22Rv1 (cell line): ENCODE measurements around the gene CENPO.

Experiments used
- H3K27ac ChIP-seq: fragments of 450-650 bp; 2 replicates; pipeline ENCODE4 v1.5.1; 2017
- CTCF ChIP-seq: fragments of 450-650 bp; IDR thresholded peaks from 2 replicates; pipeline ENCODE4 v1.5.1; 2017; ENCODE audit warnings: mild to moderate bottlenecking
- ZFX ChIP-seq: fragments of 450-650 bp; IDR thresholded peaks from 2 replicates; pipeline ENCODE4 v1.6.1; 2017; ENCODE audit warnings: antibody characterized with exemption, borderline replicate concordance

Gene CENPO

GRCh38 chr2:24806661-24807036 is 13.4 kb downstream of the CENPO start:
- H3K27ac ChIP-seq, result peak overlapping the region; percentile 56
- TF ChIP-seq ZFX, result no peak
- TF ChIP-seq CTCF, result no peak

DNA sequence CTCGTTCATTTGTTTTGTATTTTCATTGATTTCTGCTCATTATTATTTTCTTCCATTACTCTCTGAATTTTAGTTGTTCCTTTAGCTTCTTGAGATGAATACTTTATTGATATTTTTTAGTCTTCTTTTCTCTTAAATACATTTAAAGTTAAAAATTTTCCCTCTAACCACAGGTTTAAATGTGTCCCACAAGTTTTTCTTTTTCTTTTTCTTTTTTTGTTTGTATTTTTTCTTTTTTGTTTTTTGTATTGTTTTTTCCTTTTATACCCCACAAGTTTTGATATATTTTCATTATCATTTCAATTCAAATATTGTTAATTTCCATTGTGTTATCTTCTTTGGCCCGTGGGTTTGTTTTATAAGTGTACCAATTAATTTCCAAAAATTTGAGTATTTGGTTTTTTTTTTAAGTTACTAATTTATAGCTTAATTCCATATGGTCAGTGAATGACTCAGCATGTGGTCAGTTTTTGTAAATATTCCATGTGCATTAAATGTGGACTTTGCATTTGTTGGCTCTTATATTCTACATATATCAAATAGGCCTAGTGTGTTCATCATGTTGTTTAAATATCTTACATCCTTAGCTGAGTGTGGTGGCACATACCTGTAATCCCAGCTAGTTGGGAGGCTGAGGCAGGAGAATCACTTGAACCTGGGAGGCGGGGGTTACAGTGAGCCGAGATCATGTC is 16.2 kb downstream of the CENPO start:
- no peak overlapping the region for H3K27ac ChIP-seq
- TF ChIP-seq ZFX (no peak), CTCF (no peak)

- no peak overlapping the region for H3K27ac ChIP-seq
- TF ChIP-seq ZFX, result no peak
- no peak for TF ChIP-seq CTCF
Observed at GRCh38 chr2:24813691-24814137, 20.5 kb downstream of the CENPO start.

DNA sequence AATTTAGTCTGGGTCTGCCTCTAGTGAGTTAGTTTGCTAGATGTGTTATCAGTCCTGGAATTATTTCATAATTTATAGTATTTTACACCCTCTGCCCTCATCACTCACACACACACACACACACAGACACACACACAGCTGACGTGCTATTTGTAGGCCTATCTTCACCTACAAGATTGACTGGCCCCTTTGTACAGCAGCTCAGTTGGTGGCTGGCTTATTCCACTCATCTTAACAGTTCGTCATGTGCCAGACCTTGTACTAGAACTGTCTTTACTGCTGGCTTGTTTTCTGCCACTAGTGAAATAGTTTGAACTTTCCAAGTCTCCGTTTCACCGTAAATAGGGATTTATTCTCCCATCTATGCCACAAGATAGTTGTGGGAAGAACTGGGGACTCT is 21.3 kb downstream of the CENPO start:
- TF ChIP-seq ZFX, result no peak
- no peak for TF ChIP-seq CTCF
- no peak overlapping the region for H3K27ac ChIP-seq

DNA sequence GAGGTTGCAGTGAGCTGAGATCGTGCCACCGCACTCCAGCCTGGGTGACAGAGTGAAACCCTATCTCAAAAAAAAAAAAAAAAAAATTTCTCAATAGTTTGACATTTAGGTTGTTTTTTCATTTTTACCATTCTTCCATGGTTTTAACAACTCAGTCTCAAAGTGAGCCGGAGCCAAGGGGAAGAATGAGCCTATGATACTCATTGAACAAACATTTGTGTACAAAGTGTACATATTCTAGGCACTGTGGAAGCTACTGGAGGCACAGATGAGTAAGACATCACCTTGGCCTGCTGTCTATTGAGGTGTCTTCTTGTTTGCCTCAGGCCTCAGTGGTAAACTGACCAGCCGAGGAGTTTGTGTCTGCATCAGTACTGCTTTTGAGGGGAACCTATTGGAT is 21.9 kb downstream of the CENPO start:
- no peak for TF ChIP-seq CTCF
- no peak for TF ChIP-seq ZFX

DNA sequence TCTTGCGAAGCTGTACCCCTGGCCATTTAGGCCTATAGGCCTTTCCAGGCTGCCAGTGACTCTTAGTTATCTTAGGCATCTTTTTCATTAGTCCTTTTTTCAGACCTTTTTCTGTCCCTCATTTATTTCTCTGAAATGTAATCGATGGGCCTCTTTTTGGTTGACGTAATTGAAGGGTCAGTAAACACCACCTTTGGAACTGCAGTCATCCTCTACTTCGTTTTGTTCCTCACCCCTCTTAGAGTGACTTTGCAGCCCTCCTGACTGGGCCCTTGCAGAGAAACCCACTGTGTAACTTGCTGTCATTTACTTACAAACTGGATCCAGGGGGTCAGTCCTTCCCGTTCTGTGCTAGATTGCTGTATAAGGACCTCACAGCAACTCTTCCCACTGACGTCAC is 23.2 kb downstream of the CENPO start:
- H3K27ac ChIP-seq, result no peak overlapping the region
- TF ChIP-seq CTCF (no peak), ZFX (no peak)

More for the DNA sequence above, 21.9 kb downstream of the CENPO start:
- H3K27ac ChIP-seq, result no peak overlapping the region

GRCh38 chr2:24816884-24817283 is 23.7 kb downstream of the CENPO start:
- no peak overlapping the region for H3K27ac ChIP-seq
- TF ChIP-seq ZFX (no peak), CTCF (no peak)
